HEK293 (cell line): Measurements from ENCODE around the gene GRM5.

Experiments
- CTCF ChIA-PET: fragments of 350-600 bp; formaldehyde crosslinking; extraction: SDS; loops from one replicate; lab custom pipeline; 2021; ENCODE audit warnings: antibody characterized with exemption; lab: Yijun Ruan, JAX
- POLR2A ChIA-PET: fragments of 300-600 bp; formaldehyde crosslinking; extraction: SDS; loops from one replicate; lab custom pipeline; 2020; ENCODE audit warnings: antibody characterized with exemption, inconsistent platforms; lab: Yijun Ruan, JAX
- H3K27ac ChIP-seq: fragments of 200-500 bp; sonication (Bioruptor generic); 2 replicates; pipeline ENCODE4 v1.5.1; 2014; ENCODE audit warnings: low read depth, low read length, control low read depth, inconsistent platforms; ENCODE audit errors: extremely low read depth
- H3K36me3 ChIP-seq, 2 experiments: fragments of 200-500 bp in 1 of 2; sonication (Bioruptor generic) in 1 of 2; 1 replicate in 1 of 2; 2 replicates in 1 of 2; pipeline ENCODE4 v1.5.1; 2014 to 2017; ENCODE audit warnings: inconsistent platforms in 2 of 2, low read length in 2 of 2; ENCODE audit not compliant: control insufficient read depth in 2 of 2, insufficient read depth in 1 of 2
- H3K4me1 ChIP-seq: fragments of 200-500 bp; sonication (Bioruptor generic); 2 replicates; pipeline ENCODE4 v1.5.1; 2014; ENCODE audit warnings: mild to moderate bottlenecking, low read length, inconsistent platforms; ENCODE audit not compliant: control insufficient read depth, insufficient read depth
- H3K4me3 ChIP-seq: 2 replicates; pipeline ENCODE4 v1.5.1; 2011; ENCODE audit warnings: low read depth, mild to moderate bottlenecking, control low read depth, low read length, moderate library complexity
- H3K9me3 ChIP-seq: fragments of 200-500 bp; sonication (Bioruptor generic); 2 replicates; pipeline ENCODE4 v1.5.1; 2014; ENCODE audit warnings: low read depth, low read length, inconsistent platforms; ENCODE audit not compliant: control insufficient read depth, insufficient read depth
- EGR2 ChIP-seq: fragments of 450-650 bp; formaldehyde crosslinking; IDR thresholded peaks from 2 replicates; pipeline ENCODE4 v1.5.1; 2016; ENCODE audit warnings: low read depth, missing biosample characterization, missing genetic modification characterization
- GLI4 ChIP-seq: fragments of 450-650 bp; formaldehyde crosslinking; IDR thresholded peaks from 2 replicates; pipeline ENCODE4 v1.5.1; 2016; ENCODE audit warnings: missing biosample characterization, missing genetic modification characterization
- HOXA7 ChIP-seq: sonication (generic); formaldehyde crosslinking; IDR thresholded peaks from 2 replicates; pipeline ENCODE4 v1.8.1; 2022; ENCODE audit warnings: missing genetic modification reagents, borderline replicate concordance
- KLF16 ChIP-seq: fragments of 450-650 bp; formaldehyde crosslinking; IDR thresholded peaks from 2 replicates; pipeline ENCODE4 v1.5.1; 2017; ENCODE audit warnings: missing biosample characterization, missing genetic modification characterization
- MYNN ChIP-seq: fragments of 450-650 bp; formaldehyde crosslinking; IDR thresholded peaks from 2 replicates; pipeline ENCODE4 v1.5.1; 2016; ENCODE audit warnings: missing biosample characterization, missing genetic modification characterization, borderline replicate concordance
- SALL2 ChIP-seq: fragments of 450-650 bp; formaldehyde crosslinking; IDR thresholded peaks from 2 replicates; pipeline ENCODE4 v1.5.0; 2017; ENCODE audit warnings: missing biosample characterization, mild to moderate bottlenecking, missing genetic modification characterization, borderline replicate concordance
- ZBTB48 ChIP-seq: fragments of 450-650 bp; formaldehyde crosslinking; IDR thresholded peaks from 2 replicates; pipeline ENCODE4 v1.5.1; 2016; ENCODE audit warnings: missing biosample characterization, missing genetic modification characterization
- ZNF112 ChIP-seq: fragments of 450-650 bp; formaldehyde crosslinking; IDR thresholded peaks from 2 replicates; pipeline ENCODE4 v1.5.0; 2017; ENCODE audit warnings: missing biosample characterization, missing genetic modification characterization
- ZNF169 ChIP-seq: fragments of 450-650 bp; formaldehyde crosslinking; IDR thresholded peaks from 2 replicates; pipeline ENCODE4 v1.5.1; 2016; ENCODE audit warnings: missing biosample characterization, missing genetic modification characterization
- ZNF19 ChIP-seq: fragments of 450-650 bp; formaldehyde crosslinking; IDR thresholded peaks from 2 replicates; pipeline ENCODE4; 2016; ENCODE audit warnings: missing biosample characterization, missing genetic modification characterization, low read depth
- ZNF202 ChIP-seq: fragments of 450-650 bp; formaldehyde crosslinking; IDR thresholded peaks from 2 replicates; pipeline ENCODE4 v1.5.1; 2016; ENCODE audit warnings: missing biosample characterization, missing genetic modification characterization, borderline replicate concordance
- ZNF23 ChIP-seq: fragments of 450-650 bp; formaldehyde crosslinking; IDR thresholded peaks from 2 replicates; pipeline ENCODE4 v1.5.1; 2016; ENCODE audit warnings: missing biosample characterization, missing genetic modification characterization, borderline replicate concordance
- ZNF24 ChIP-seq: fragments of 450-650 bp; formaldehyde crosslinking; IDR thresholded peaks from 2 replicates; pipeline ENCODE4 v1.5.1; 2016; ENCODE audit warnings: missing biosample characterization, missing genetic modification characterization
- ZNF266 ChIP-seq: fragments of 450-650 bp; formaldehyde crosslinking; IDR thresholded peaks from 2 replicates; pipeline ENCODE4 v1.5.1; 2016; ENCODE audit warnings: missing biosample characterization, missing genetic modification characterization, low read depth
- ZNF426 ChIP-seq: fragments of 450-650 bp; formaldehyde crosslinking; IDR thresholded peaks from 2 replicates; pipeline ENCODE4 v1.5.1; 2017; ENCODE audit warnings: missing biosample characterization, missing genetic modification characterization, mild to moderate bottlenecking, inconsistent platforms, moderate library complexity
- ZNF623 ChIP-seq: fragments of 450-650 bp; formaldehyde crosslinking; IDR thresholded peaks from 2 replicates; pipeline ENCODE4 v1.5.1; 2016; ENCODE audit warnings: missing biosample characterization, missing genetic modification characterization
- ZNF629 ChIP-seq: fragments of 450-650 bp; formaldehyde crosslinking; IDR thresholded peaks from 2 replicates; pipeline ENCODE4 v1.5.1; 2017; ENCODE audit warnings: missing biosample characterization, missing genetic modification characterization
- ZNF664 ChIP-seq: fragments of 450-650 bp; formaldehyde crosslinking; IDR thresholded peaks from 2 replicates; pipeline ENCODE4 v1.5.1; 2016; ENCODE audit warnings: missing biosample characterization, missing genetic modification characterization
- ZNF677 ChIP-seq: fragments of 450-650 bp; IDR thresholded peaks from 2 replicates; pipeline ENCODE4 v1.5.0; 2018; ENCODE audit warnings: missing biosample characterization, mild to moderate bottlenecking, missing genetic modification characterization, moderate library complexity
- ZNF701 ChIP-seq: fragments of 450-650 bp; formaldehyde crosslinking; IDR thresholded peaks from 2 replicates; pipeline ENCODE4 v1.5.1; 2016; ENCODE audit warnings: missing biosample characterization, missing genetic modification characterization
- ZSCAN30 ChIP-seq: fragments of 450-650 bp; IDR thresholded peaks from 2 replicates; pipeline ENCODE4 v1.5.1; 2018; ENCODE audit warnings: missing biosample characterization, mild to moderate bottlenecking, missing genetic modification characterization, moderate library complexity
- TF ChIP-seq, protein P1 (sequence below): fragments of 450-650 bp; formaldehyde crosslinking; IDR thresholded peaks from 2 replicates; pipeline ENCODE4 v1.5.0; 2017; ENCODE audit warnings: missing biosample characterization, missing genetic modification characterization, borderline replicate concordance
- TF ChIP-seq, protein P2 (sequence below): fragments of 450-650 bp; formaldehyde crosslinking; IDR thresholded peaks from 2 replicates; pipeline ENCODE4 v1.5.1; 2016; ENCODE audit warnings: missing biosample characterization, missing genetic modification characterization
- TF ChIP-seq, protein P3 (sequence below): sonication (generic); formaldehyde crosslinking; IDR thresholded peaks from 2 replicates; pipeline ENCODE4 v1.8.1; 2022; ENCODE audit warnings: mild to moderate bottlenecking, moderate library complexity, missing genetic modification reagents
- TF ChIP-seq, protein P4 (sequence below): fragments of 450-650 bp; formaldehyde crosslinking; IDR thresholded peaks from 2 replicates; pipeline ENCODE4 v1.5.1; 2016; ENCODE audit warnings: missing biosample characterization, missing genetic modification characterization

Gene GRM5

DNA sequence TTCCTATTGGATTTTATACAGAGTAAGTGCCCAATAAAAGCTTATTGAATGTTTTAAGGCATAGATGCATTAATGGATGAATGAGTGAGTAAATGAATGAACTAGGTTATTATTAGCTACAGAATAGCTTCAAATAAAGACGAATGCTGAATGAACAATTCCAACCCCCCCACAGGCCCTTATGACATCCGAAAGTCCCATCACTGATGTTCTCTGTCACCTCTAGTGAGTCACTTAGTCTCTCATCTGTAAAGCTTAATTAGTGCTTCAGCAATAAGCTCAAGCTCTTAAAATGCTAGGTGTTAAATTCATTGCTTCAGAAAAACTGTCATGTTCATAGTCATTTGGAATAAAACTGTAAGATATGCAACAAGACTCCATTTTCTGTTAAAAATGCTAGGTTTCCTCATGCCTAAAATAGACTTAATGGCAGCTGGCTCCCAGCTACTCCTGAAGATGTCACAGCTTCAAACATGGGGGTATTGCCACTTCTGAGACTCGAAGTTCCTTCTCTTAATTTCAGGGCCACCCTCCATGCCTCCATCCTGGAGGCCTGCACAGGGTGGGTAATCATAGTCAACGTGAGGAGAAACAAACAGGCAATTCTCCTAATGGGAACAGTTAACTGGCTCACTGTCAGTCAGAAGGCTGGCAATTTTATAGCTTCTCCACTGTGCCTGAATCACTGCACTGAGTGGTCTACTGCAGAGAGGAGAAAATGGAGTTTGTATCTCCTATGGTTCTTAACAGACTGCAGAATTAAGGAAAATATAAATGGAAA is 373.3 kb downstream of the GRM5 start:
- Histone ChIP-seq H3K4me1 (no peaks in the 10 kb centered on the region), H3K9me3 (no peaks in the 10 kb centered on the region), H3K36me3 (no peaks in the 10 kb centered on the region), H3K27ac (no peak overlapping the region), H3K4me3 (no peak overlapping the region)
- CTCF ChIA-PET, result interaction anchor here (0.6 kb wide), 1 partner anchor 962 kb away, joined by 3 read pairs; no protein-coding TSS in a partner anchor
- POLR2A ChIA-PET, result no interaction called here
- no peak for TF ChIP-seq ZNF664
- no peak for TF ChIP-seq ZNF169 (tag by site-specific recombination)
- no peak for TF ChIP-seq ZNF629 (tag by site-specific recombination)
- TF ChIP-seq, protein P1, sequence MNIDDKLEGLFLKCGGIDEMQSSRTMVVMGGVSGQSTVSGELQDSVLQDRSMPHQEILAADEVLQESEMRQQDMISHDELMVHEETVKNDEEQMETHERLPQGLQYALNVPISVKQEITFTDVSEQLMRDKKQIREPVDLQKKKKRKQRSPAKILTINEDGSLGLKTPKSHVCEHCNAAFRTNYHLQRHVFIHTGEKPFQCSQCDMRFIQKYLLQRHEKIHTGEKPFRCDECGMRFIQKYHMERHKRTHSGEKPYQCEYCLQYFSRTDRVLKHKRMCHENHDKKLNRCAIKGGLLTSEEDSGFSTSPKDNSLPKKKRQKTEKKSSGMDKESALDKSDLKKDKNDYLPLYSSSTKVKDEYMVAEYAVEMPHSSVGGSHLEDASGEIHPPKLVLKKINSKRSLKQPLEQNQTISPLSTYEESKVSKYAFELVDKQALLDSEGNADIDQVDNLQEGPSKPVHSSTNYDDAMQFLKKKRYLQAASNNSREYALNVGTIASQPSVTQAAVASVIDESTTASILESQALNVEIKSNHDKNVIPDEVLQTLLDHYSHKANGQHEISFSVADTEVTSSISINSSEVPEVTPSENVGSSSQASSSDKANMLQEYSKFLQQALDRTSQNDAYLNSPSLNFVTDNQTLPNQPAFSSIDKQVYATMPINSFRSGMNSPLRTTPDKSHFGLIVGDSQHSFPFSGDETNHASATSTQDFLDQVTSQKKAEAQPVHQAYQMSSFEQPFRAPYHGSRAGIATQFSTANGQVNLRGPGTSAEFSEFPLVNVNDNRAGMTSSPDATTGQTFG (tag by site-specific recombination), result no peak
- TF ChIP-seq MYNN (tag by site-specific recombination), result no peak
- TF ChIP-seq KLF16 (tag by site-specific recombination), result no peak
- no peak for TF ChIP-seq ZNF19 (tag by site-specific recombination)
- TF ChIP-seq ZSCAN30 (tag by site-specific recombination), result no peak
- TF ChIP-seq ZNF266 (tag by site-specific recombination), result no peak
- TF ChIP-seq, protein P2, sequence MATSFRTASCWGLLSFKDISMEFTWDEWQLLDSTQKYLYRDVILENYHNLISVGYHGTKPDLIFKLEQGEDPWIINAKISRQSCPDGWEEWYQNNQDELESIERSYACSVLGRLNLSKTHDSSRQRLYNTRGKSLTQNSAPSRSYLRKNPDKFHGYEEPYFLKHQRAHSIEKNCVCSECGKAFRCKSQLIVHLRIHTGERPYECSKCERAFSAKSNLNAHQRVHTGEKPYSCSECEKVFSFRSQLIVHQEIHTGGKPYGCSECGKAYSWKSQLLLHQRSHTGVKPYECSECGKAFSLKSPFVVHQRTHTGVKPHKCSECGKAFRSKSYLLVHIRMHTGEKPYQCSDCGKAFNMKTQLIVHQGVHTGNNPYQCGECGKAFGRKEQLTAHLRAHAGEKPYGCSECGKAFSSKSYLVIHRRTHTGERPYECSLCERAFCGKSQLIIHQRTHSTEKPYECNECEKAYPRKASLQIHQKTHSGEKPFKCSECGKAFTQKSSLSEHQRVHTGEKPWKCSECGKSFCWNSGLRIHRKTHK, result no peak
- no peak for TF ChIP-seq ZNF24 (tag by site-specific recombination)
- no peak for TF ChIP-seq ZNF677 (tag by site-specific recombination)
- TF ChIP-seq, protein P3, sequence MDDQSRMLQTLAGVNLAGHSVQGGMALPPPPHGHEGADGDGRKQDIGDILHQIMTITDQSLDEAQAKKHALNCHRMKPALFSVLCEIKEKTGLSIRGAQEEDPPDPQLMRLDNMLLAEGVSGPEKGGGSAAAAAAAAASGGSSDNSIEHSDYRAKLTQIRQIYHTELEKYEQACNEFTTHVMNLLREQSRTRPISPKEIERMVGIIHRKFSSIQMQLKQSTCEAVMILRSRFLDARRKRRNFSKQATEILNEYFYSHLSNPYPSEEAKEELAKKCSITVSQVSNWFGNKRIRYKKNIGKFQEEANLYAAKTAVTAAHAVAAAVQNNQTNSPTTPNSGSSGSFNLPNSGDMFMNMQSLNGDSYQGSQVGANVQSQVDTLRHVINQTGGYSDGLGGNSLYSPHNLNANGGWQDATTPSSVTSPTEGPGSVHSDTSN, result no peak
- TF ChIP-seq ZNF202 (tag by site-specific recombination), result no peak
- TF ChIP-seq GLI4 (tag by site-specific recombination), result no peak
- TF ChIP-seq HOXA7, result no peak
- TF ChIP-seq, all 188 proteins: peak for 0

DNA sequence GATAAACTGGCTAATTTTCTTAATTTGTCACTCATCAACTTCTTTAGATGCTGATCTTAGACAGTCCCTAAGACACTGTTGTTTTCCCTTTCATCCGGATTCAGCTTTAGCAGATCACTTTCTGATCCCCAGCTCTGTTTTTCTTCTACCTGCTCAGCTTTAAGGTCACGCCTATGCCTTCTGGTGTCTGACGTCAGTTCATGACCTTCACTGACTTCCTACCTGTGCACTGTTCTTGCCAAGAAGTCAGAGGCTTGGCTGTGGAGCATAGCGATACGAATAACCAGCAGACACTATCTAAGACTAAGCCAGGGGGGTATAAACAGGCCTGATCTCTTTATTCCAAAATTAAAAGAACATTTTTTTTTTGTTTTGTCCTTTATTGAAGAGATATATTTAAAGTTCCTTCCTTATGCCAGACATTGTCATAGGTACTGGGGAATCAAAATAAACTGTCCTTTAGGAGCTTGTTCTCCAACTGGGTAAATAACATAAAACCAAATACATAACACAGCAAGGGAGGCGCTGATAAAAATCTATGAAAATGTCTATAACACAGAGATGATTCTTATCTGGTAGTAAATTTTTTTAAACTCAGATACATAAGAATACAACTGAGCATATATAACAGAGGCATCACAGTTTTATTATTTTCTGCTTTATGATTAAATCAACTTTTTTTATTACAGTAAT is 376.1 kb downstream of the GRM5 start:
- Histone ChIP-seq H3K9me3 (no peaks in the 10 kb centered on the region), H3K27ac (no peak overlapping the region), H3K36me3 (no peaks in the 10 kb centered on the region), H3K4me1 (no peaks in the 10 kb centered on the region), H3K4me3 (no peak overlapping the region)
- ChIA-PET CTCF (no interaction called here), POLR2A (no interaction called here)
- TF ChIP-seq ZNF623 (no peak), SALL2 (no peak), ZNF426 (tag by site-specific recombination) (no peak), ZNF23 (tag by site-specific recombination) (no peak), ZBTB48 (tag by site-specific recombination) (no peak), ZNF169 (tag by site-specific recombination) (no peak), ZNF701 (tag by site-specific recombination) (no peak), EGR2 (tag by site-specific recombination) (no peak), ZNF112 (tag by site-specific recombination) (no peak)
- TF ChIP-seq, protein P4, sequence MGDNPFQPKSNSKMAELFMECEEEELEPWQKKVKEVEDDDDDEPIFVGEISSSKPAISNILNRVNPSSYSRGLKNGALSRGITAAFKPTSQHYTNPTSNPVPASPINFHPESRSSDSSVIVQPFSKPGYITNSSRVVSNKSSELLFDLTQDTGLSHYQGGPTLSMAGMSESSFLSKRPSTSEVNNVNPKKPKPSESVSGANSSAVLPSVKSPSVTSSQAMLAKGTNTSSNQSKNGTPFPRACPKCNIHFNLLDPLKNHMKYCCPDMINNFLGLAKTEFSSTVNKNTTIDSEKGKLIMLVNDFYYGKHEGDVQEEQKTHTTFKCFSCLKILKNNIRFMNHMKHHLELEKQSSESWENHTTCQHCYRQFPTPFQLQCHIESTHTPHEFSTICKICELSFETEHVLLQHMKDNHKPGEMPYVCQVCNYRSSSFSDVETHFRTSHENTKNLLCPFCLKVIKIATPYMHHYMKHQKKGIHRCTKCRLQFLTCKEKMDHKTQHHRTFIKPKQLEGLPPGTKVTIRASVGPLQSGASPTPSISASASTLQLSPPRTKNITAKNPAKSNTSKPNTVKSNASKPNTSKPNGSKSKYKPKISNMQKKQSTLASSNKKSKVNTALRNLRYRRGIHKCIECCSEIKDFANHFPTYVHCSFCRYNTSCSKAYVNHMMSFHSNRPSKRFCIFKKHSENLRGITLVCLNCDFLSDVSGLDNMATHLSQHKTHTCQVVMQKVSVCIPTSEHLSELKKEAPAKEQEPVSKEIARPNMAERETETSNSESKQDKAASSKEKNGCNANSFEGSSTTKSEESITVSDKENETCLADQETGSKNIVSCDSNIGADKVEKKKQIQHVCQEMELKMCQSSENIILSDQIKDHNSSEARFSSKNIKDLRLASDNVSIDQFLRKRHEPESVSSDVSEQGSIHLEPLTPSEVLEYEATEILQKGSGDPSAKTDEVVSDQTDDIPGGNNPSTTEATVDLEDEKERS (tag by site-specific recombination), result no peak
- TF ChIP-seq, all 188 proteins: peak for 0
